ENCODE results near the gene BTF3. TPM values are rescaled to one million over a fixed set of nuclear protein-coding genes. Genes with fewer than 3 reads are reported as not detected.

Gene BTF3
- polyA plus RNA-seq, 3 donors: 486 to 559 (median 512) TPM

- intact Hi-C loops (cut with micrococcal nuclease): no loop called here
- Mint-ChIP-seq H3K4me1 (peaks cover 14% of the 10 kb centered on the region), H3K27me3 (ENCODE audit: low read depth in 3 of 3) (peaks cover 0 to 3% (median 1%) of the 10 kb centered on the region in 3 donors), H3K4me3 (no peak overlapping the region), H3K27ac (peak overlapping the region in 2 of 7 donors; percentile 22 to 52), H3K36me3 (no peaks in the 10 kb centered on the region), H3K9me3 (no peaks in the 10 kb centered on the region)
- WGBS (ENCODE audit: insufficient coverage): no CpG with 5 or more reads among the region's 4 CpGs
- Histone ChIP-seq H3K79me2 (ENCODE audit: insufficient read depth, low read length) (no peaks in the 10 kb centered on the region), H3K27ac (ENCODE audit: low read depth in 1 of 2, low read length in 2 of 2) (no peak overlapping the region), H4K20me1 (ENCODE audit: insufficient read depth, low read length) (no peaks in the 10 kb centered on the region), H2AFZ (ENCODE audit: insufficient read depth, low read depth, low read length, poor library complexity, severe bottlenecking) (peak overlapping the region; percentile 24), H3K4me1 (ENCODE audit: control insufficient read depth in 1 of 2, insufficient read depth in 2 of 2, low read length in 2 of 2) (no peaks in the 10 kb centered on the region), H3K4me3 (replicated peaks in 1 of 3; ENCODE audit: low read depth in 2 of 3, low read length in 3 of 3) (no peak overlapping the region), H3K36me3 (replicated peaks in 1 of 2; ENCODE audit: control insufficient read depth in 1 of 2, insufficient read depth in 2 of 2, low read length in 2 of 2) (no peaks in the 10 kb centered on the region), H3K27me3 (ENCODE audit: control insufficient read depth in 2 of 2, insufficient read depth in 2 of 2, low read length in 2 of 2) (no peaks in the 10 kb centered on the region), H3K9me3 (replicated peaks in 1 of 2; ENCODE audit: control insufficient read depth in 1 of 2, insufficient read depth in 1 of 2, low read length in 2 of 2) (no peaks in the 10 kb centered on the region), H3K4me2 (replicated peaks; ENCODE audit: extremely low read depth, low read length, poor library complexity, severe bottlenecking) (no peak overlapping the region), H3K9ac (ENCODE audit: insufficient read depth, low read length, poor library complexity, severe bottlenecking) (no peak overlapping the region)
- DNase-seq: no peak
- TF ChIP-seq CTCF (IDR thresholded peaks at IDR 0.05): no peak
Measured at GRCh38 chr5:73515232-73515631, 17.0 kb downstream of the BTF3 start.

DNA sequence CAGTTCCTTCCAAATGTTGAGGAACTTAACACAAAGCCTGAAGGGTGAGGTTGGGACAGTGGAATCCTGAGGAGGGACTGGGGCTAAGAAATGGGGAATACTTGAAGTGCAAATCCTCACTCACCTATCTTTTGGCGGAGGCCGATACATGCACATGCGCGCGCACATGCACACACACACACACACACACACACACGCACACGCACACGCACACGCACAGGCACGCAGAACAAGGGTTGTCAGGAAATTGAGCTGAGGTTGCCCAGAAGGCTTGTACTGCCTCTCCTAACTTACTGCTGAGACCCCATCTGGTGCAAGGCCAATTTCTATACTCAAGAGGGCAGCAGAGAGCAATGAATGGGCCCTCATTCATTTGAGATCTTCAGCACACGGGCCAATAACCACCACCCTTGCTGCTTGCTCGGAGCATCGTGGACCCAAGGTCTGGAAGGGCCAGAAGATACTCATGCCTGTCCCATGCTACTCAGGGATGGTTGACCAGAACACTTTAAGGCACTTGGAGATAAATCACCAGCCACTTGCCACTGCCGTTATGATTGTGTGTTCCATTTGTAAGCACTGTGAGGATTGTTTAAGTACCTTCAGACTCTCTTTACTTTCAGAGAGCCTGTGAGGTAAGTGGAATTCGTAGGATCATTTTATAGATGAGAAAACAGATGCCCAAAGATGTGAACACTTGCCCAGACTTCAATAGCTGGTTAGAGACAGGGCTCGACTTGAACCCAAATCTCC lies 21.5 kb downstream of the BTF3 start:
- no peaks in the 10 kb centered on the region for H3K36me3 Mint-ChIP-seq
- no peaks in the 10 kb centered on the region for H3K36me3 ChIP-seq (replicated peaks in 1 of 2; ENCODE audit: control insufficient read depth in 1 of 2, insufficient read depth in 2 of 2, low read length in 2 of 2)
- H3K4me3 ChIP-seq (replicated peaks in 1 of 3; ENCODE audit: low read depth in 2 of 3, low read length in 3 of 3): no peak overlapping the region
- H3K79me2 ChIP-seq (ENCODE audit: insufficient read depth, low read length): no peaks in the 10 kb centered on the region
- no peaks in the 10 kb centered on the region for H3K9me3 Mint-ChIP-seq
- H3K9ac ChIP-seq (ENCODE audit: insufficient read depth, low read length, poor library complexity, severe bottlenecking): no peak overlapping the region
- H3K27me3 ChIP-seq (ENCODE audit: control insufficient read depth in 2 of 2, insufficient read depth in 2 of 2, low read length in 2 of 2): no peaks in the 10 kb centered on the region
- no peak overlapping the region for H3K4me2 ChIP-seq (replicated peaks; ENCODE audit: extremely low read depth, low read length, poor library complexity, severe bottlenecking)
- 33% methylated on average over 3 of the region's 16 CpGs for WGBS (ENCODE audit: insufficient coverage)
- no peak overlapping the region for H3K4me3 Mint-ChIP-seq
- no peaks in the 10 kb centered on the region for H4K20me1 ChIP-seq (ENCODE audit: insufficient read depth, low read length)
- peaks cover 0 to 1% (median 1%) of the 10 kb centered on the region in 3 donors for H3K27me3 Mint-ChIP-seq (ENCODE audit: low read depth in 3 of 3)
- H3K4me1 ChIP-seq (ENCODE audit: control insufficient read depth in 1 of 2, insufficient read depth in 2 of 2, low read length in 2 of 2): no peaks in the 10 kb centered on the region
- H3K27ac ChIP-seq (ENCODE audit: low read depth in 1 of 2, low read length in 2 of 2): no peak overlapping the region
- TF ChIP-seq CTCF (IDR thresholded peaks at IDR 0.05): peak; percentile 67
- H3K27ac Mint-ChIP-seq: no peak overlapping the region
- H3K4me1 Mint-ChIP-seq: peaks cover 9% of the 10 kb centered on the region
- H3K9me3 ChIP-seq (replicated peaks in 1 of 2; ENCODE audit: control insufficient read depth in 1 of 2, insufficient read depth in 1 of 2, low read length in 2 of 2): no peaks in the 10 kb centered on the region
- peak; percentile 48 to 61 (median 58) for DNase-seq
- no peak overlapping the region for H2AFZ ChIP-seq (ENCODE audit: insufficient read depth, low read depth, low read length, poor library complexity, severe bottlenecking)
- intact Hi-C loops (cut with micrococcal nuclease): loop anchor here in 1 of 2 donors (2.0 kb wide), 1 partner anchor 17 kb away; no protein-coding TSS in a partner anchor

Data from CD14-positive monocyte (primary cell).